Neural progenitor cell (in vitro differentiated cells): Measurements from ENCODE around the gene SMCO1.
"Not testable (repeated sequence)": the region's sequence is repeated elsewhere in the genome, so short reads cannot be mapped to it uniquely, and the experiment has no call there.

Experiments
- CTCF ChIP-seq: fragments of 200-600 bp; sonication (generic); IDR thresholded peaks from 2 replicates; pipeline ENCODE4 v1.5.1; 2017; ENCODE audit warnings: antibody characterized with exemption, mild to moderate bottlenecking
- EZH2 ChIP-seq: fragments of 200-600 bp; sonication (generic); IDR thresholded peaks from 2 replicates; pipeline ENCODE4 v1.6.1; 2017; ENCODE audit warnings: antibody characterized with exemption, mild to moderate bottlenecking, moderate library complexity

- not testable (repeated sequence) for TF ChIP-seq CTCF, EZH2
Observed at GRCh38 chr3:196462680-196463477, 52.3 kb downstream of the SMCO1 start.
